ENCODE measurements around the gene S100A4.
"Not testable (repeated sequence)": the region's sequence is repeated elsewhere in the genome, so short reads cannot be mapped to it uniquely, and the experiment has no call there.

The S100A4 gene

GRCh38 chr1:153583976-153584375 is 38.4 kb upstream of the S100A4 start:
- peak; percentile 50 for DNase-seq (ENCODE audit: low read depth)
- TF ChIP-seq, protein P1, sequence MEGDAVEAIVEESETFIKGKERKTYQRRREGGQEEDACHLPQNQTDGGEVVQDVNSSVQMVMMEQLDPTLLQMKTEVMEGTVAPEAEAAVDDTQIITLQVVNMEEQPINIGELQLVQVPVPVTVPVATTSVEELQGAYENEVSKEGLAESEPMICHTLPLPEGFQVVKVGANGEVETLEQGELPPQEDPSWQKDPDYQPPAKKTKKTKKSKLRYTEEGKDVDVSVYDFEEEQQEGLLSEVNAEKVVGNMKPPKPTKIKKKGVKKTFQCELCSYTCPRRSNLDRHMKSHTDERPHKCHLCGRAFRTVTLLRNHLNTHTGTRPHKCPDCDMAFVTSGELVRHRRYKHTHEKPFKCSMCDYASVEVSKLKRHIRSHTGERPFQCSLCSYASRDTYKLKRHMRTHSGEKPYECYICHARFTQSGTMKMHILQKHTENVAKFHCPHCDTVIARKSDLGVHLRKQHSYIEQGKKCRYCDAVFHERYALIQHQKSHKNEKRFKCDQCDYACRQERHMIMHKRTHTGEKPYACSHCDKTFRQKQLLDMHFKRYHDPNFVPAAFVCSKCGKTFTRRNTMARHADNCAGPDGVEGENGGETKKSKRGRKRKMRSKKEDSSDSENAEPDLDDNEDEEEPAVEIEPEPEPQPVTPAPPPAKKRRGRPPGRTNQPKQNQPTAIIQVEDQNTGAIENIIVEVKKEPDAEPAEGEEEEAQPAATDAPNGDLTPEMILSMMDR (conservative IDR thresholded peaks at IDR 0.05; ENCODE audit: low read depth, low read length) = no peak
- H3K4me3 ChIP-seq (ENCODE audit: low read depth, low read length) = no peak overlapping the region

- not testable (repeated sequence) for H3K4me3 ChIP-seq (ENCODE audit: low read depth, low read length); DNase-seq (ENCODE audit: low read depth)
These were observed 37.9 kb upstream of the S100A4 start for GRCh38 chr1:153583514-153583913.

DNA sequence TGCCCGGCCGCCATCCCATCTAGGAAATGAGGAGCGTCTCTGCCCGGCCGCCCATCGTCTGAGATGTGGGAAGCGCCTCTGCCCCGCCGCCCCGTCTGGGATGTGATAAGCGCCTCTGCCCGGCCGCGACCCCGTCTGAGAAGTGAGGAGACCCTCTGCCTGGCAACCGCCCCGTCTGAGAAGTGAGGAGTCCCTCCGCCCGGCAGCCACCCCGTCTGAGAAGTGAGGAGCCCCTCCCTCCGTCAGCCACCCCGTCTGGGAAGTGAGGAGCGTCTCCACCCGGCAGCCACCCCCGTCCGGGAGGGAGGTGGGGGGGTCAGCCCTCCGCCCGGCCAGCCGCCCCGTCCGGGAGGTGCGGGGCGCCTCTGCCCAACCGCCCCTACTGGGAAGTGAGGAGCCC is 37.2 kb upstream of the S100A4 start:
- not testable (repeated sequence) for H3K4me3 ChIP-seq (ENCODE audit: low read depth, low read length); DNase-seq (ENCODE audit: low read depth)

DNA sequence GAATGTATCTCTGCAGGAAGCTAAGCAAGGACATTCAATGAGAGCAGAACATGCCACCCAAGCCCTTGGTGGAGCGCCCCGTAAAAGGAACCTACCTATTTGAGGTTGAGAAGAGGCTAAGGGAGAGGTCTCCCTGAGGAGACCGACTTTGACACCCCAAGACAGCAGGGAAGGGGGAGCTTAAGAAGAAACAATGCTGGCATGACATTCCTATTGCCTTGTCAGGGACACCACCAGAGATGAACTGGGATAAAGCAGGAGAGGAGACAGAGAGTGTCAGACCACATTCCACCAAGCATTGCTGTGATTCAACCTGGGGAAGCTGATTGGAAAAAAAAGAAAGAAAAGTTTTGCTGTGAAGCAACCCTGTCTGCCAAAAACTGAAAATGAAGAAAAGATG is 33.3 kb upstream of the S100A4 start:
- TF ChIP-seq, protein P1 (conservative IDR thresholded peaks at IDR 0.05; ENCODE audit: low read depth, low read length) = no peak
- H3K4me3 ChIP-seq (ENCODE audit: low read depth, low read length) = no peak overlapping the region
- DNase-seq (ENCODE audit: low read depth) = no peak

GRCh38 chr1:153578490-153578889 is 32.9 kb upstream of the S100A4 start:
- no peak overlapping the region for H3K4me3 ChIP-seq (ENCODE audit: low read depth, low read length)
- TF ChIP-seq, protein P1 (conservative IDR thresholded peaks at IDR 0.05; ENCODE audit: low read depth, low read length) = no peak
- no peak for DNase-seq (ENCODE audit: low read depth)

GRCh38 chr1:153577624-153578051 is 32.0 kb upstream of the S100A4 start:
- TF ChIP-seq, protein P1 (conservative IDR thresholded peaks at IDR 0.05; ENCODE audit: low read depth, low read length) = no peak
- DNase-seq (ENCODE audit: low read depth) = no peak
- H3K4me3 ChIP-seq (ENCODE audit: low read depth, low read length) = no peak overlapping the region

DNA sequence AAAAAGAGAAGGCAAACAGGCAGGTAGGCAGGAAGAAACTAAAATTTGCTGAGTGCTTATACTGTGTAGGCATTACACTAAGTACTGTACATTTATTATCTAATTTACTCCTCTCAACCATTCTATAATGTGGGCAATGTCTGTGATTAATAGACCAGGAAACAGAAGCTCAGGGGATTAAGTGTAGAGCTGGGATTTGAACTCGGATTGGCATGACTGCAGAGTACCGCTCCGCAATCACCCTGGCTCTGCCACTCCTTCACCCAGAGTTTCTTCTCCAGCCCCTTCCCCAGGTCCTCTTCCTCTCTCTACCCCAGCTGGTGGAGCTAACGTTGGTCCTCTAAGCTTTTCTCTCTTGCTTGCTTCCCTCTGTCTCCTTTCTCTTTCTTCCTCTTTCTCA is 31.5 kb upstream of the S100A4 start:
- no peak for DNase-seq (ENCODE audit: low read depth)
- H3K4me3 ChIP-seq (ENCODE audit: low read depth, low read length) = no peak overlapping the region
- TF ChIP-seq, protein P1 (conservative IDR thresholded peaks at IDR 0.05; ENCODE audit: low read depth, low read length) = no peak

GRCh38 chr1:153575497-153575896 is 29.9 kb upstream of the S100A4 start:
- DNase-seq (ENCODE audit: low read depth); H3K4me3 ChIP-seq (ENCODE audit: low read depth, low read length): not testable (repeated sequence)

DNA sequence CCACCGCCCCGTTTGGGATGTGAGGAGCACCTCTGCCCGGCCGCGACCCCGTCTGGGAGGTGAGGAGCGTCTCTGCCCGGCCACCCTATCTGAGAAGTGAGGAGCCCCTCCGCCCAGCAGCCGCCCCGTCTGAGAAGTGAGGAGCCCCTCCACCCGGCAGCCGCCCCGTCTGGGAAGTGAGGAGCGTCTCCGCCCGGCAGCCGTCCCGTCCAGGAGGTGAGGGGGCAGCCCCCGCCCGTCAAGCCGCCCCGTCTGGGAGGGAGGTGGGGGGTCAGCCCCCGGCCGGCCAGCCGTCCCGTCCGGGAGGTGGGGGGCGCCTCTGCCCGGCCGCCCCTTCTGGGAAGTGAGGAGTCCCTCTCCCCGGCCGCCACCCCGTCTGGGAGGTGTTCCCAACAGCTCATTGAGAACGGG is 29.5 kb upstream of the S100A4 start:
- DNase-seq (ENCODE audit: low read depth); H3K4me3 ChIP-seq (ENCODE audit: low read depth, low read length): not testable (repeated sequence)
